ENCODE results near the gene TCP11.

DNA sequence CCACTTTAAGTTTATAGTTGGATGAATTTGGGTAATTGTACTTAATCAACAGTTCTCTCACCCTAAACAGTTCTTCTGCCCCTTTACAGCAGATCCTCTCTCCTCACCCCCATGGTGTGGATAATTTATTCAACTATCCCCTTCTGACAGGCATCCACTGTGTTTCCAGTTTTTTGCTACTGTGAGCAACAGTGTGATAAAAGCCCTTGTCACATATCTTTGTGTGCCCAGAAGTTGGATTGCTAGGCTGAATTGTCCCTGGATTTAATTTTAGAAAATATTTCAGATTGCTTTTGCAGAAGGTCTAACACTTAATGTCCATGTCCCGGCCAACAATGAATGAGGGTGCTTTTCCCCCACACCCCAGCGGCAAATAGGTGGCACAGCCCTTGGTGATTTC is 42.1 kb upstream of the TCP11 start:
- no peak for TF ChIP-seq TOX (CRISPR knock-in tag; IDR thresholded peaks at IDR 0.05; ENCODE audit: borderline replicate concordance)
- TF ChIP-seq BACH2 (CRISPR knock-in tag; IDR thresholded peaks at IDR 0.05; ENCODE audit: borderline replicate concordance), result no peak
- TF ChIP-seq, protein P1, sequence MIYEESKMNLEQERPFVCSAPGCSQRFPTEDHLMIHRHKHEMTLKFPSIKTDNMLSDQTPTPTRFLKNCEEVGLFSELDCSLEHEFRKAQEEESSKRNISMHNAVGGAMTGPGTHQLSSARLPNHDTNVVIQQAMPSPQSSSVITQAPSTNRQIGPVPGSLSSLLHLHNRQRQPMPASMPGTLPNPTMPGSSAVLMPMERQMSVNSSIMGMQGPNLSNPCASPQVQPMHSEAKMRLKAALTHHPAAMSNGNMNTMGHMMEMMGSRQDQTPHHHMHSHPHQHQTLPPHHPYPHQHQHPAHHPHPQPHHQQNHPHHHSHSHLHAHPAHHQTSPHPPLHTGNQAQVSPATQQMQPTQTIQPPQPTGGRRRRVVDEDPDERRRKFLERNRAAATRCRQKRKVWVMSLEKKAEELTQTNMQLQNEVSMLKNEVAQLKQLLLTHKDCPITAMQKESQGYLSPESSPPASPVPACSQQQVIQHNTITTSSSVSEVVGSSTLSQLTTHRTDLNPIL (CRISPR knock-in tag; IDR thresholded peaks at IDR 0.05; ENCODE audit: low read depth), result no peak
- TF ChIP-seq ZNF8 (CRISPR knock-in tag; IDR thresholded peaks at IDR 0.05), result no peak
- TF ChIP-seq, protein P2, sequence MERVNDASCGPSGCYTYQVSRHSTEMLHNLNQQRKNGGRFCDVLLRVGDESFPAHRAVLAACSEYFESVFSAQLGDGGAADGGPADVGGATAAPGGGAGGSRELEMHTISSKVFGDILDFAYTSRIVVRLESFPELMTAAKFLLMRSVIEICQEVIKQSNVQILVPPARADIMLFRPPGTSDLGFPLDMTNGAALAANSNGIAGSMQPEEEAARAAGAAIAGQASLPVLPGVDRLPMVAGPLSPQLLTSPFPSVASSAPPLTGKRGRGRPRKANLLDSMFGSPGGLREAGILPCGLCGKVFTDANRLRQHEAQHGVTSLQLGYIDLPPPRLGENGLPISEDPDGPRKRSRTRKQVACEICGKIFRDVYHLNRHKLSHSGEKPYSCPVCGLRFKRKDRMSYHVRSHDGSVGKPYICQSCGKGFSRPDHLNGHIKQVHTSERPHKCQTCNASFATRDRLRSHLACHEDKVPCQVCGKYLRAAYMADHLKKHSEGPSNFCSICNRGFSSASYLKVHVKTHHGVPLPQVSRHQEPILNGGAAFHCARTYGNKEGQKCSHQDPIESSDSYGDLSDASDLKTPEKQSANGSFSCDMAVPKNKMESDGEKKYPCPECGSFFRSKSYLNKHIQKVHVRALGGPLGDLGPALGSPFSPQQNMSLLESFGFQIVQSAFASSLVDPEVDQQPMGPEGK (CRISPR knock-in tag; IDR thresholded peaks at IDR 0.05; ENCODE audit: borderline replicate concordance), result no peak
- TF ChIP-seq ESRRG (CRISPR knock-in tag; IDR thresholded peaks at IDR 0.05), result no peak
- no peak for TF ChIP-seq GLIS3 (CRISPR knock-in tag; IDR thresholded peaks at IDR 0.05)
- TF ChIP-seq RARB (CRISPR knock-in tag; IDR thresholded peaks at IDR 0.05), result no peak
- no peak for TF ChIP-seq ZFP30 (CRISPR knock-in tag; IDR thresholded peaks at IDR 0.05)
- no peak for TF ChIP-seq ARNTL (CRISPR knock-in tag; IDR thresholded peaks at IDR 0.05; ENCODE audit: borderline replicate concordance, low read depth)
- no peak for TF ChIP-seq PPARA (CRISPR knock-in tag; IDR thresholded peaks at IDR 0.05; ENCODE audit: borderline replicate concordance)
- TF ChIP-seq ZNF70 (CRISPR knock-in tag; IDR thresholded peaks at IDR 0.05), result no peak
- TF ChIP-seq ZFP3 (CRISPR knock-in tag; IDR thresholded peaks at IDR 0.05), result no peak
